NCI-H2107 treated with DMSO at 0.1 percent for 48 hours (cell line): ENCODE data around the gene LIM2.
"Not testable (repeated sequence)": the region's sequence is repeated elsewhere in the genome, so short reads cannot be mapped to it uniquely, and the experiment has no call there.

Experiments
- DNase-seq: peaks from one replicate; lab custom pipeline; 2025; ENCODE audit not compliant: unreplicated experiment; lab: John Stamatoyannopoulos, UW

LIM2 gene

DNA sequence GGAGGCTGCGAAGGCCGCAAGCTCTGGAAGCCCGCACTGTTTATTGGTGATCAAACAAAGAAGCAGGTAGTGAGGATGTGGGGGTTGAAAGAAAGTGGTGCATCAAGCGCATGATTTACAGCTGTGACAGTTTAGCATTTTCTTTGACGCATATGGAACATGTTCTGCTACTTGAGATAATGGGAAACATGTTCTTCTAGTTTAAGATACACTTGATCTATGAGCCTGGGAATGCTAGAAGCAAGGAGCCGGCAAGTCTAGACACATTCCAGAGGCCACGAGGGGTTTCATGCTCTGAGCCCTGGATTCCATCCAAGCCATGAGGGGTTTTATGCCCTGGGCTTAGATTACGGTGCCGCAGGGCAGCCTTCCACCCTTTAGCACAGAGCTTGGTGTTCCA is 9.7 kb upstream of the LIM2 start:
- DNase-seq: not testable (repeated sequence)

DNA sequence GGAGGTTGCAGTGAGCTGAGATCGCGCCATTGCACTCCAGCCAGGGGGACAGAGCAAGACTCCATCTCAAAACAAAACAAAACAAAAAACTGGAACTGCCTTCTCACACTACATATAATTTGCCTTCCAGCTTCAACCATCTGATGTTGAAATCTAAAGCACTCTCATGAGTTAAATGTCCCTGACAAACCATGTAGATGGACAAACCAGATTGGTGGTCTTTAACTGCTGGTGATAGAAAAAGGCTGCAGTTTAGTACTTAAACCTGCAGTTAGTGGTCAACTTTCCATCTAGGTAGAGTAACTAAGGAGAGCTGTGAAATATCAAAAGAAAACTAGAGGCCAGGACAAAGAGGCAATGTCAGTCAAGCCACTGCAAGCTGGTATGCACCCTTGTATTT is 8.4 kb upstream of the LIM2 start:
- DNase-seq: no peak

DNA sequence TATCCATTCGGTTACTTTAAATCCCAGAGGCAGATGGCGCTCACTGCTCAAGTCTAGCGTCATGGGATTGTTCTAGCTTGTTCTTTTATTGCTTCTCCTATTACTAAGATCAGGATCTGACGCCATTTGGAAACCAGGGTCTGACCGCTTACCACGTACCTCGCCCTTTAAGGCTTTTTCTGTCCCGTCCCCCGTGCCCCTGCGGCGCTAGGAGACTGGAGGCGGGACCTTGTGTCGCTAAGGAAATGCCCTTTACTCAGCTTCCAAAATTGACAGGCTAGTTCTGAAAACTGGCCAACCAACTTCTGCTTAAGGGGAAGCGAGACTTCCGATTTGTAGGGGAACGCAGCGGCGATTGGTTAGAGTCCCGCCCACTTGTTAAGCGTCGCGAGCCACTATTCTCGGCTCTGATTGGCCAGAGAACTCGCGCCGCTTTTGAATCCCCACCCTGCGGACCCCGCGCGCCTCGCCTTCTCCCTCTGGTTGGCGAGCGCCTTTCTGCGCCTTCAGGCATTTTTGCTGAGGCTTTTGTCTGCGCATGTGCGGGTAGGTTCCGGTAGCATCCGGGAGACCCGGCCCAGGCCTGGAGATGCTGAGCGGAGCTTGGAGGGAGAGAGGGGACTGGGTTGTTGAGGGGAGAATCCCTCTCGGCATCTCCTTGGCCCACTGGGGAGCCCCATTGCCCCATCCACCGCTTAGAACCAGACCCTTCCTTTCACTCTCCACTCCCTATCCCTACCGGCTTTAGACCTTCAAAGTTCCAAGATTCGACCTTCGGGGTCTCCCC is 6.5 kb upstream of the LIM2 start:
- DNase-seq: peak; percentile 70

DNA sequence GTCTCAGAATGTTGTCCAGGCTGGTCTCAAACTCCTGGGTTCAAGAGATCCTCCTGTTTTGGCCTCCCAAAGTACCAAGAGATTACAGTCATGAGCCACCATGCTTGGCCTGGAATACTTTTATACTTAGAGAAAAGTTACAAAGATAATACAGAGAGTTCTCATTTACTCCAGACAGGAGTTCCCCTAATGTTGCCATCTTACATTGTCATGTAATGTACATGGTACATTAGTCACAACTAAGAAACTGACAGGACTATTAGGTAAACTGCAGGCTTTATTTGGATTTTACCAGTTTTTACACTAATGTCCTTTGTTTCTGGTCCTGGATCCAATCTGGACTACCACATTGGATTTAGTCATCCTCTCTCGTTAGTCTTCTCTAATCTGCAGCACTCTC is 4.9 kb upstream of the LIM2 start:
- DNase-seq: no peak

DNA sequence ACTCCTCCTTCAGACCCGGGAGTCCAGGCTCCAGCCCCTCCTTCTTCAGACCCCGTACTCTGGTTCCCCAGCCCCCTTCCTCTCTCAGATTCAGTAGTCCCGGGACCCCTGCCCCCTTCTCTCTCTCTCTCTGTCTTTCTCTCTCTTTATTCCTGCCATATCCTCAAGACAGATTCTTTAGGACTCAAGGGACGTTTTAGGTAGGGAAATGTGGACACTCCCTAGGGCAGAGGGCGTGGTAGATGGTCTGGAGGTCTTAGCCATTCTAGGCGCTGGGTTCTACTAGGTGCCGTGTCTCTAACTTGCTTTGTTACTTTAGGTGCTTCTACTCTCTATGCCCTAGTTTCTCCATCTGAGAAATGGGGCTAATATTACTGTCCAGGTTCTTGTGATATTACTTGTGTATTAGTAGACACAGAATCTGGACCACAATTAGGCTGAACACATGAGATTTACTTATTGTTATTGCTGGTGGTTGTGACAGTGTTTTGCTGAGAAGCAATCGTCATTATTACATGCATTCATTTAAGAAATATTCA is 3.4 kb upstream of the LIM2 start:
- DNase-seq: no peak

DNA sequence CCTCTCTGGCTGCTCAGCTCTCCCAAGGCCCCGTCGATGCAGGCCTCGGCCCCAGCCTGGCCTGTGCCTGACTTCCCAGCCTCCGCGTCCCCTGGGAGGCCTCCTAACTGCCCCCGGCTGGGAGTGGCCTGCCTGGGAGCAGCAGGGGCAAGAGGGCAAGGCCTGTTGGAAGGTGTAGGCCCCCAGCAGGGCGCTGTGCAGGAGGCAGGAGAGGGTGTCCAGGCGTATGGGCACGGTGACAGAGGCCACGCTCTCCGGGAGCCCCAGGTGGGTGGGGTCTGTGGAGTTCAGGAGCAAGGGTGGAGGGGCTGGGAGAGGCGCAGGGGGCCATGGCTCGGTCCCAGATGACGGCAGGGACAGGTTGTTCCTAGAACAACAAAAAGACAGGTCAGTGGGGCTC is 1.4 kb upstream of the LIM2 start:
- DNase-seq: no peak

DNA sequence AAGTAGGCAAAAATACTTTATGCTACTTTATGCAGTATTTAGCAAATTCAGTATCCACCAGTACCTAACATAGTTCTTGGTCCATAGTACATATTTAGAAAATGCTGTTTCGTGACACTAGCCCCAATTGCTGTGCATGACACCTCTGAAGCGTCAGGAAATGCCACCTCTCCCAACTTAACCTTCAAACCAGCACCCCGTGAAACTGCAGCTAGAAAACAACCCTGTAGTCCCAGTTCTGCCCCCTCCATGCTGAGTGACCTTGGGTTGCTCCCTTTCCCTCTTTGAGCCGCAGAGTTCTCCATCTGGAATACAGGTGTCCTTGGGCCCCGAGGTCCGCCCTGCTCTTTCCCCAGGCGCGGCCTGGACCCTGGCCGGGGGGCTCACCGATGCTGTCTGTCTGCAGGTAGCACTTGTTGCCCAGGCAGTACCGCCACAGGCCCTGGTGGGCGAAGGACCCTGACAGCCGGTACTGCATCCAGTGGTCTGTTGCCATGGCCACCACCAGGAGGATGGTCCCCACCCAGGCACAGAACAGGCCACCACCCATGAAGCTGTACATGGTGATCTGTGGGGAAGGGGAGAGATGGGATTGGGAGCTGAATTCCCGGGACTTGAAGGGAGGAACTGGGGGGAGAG is 773 bp downstream of the LIM2 start:
- DNase-seq: no peak

DNA sequence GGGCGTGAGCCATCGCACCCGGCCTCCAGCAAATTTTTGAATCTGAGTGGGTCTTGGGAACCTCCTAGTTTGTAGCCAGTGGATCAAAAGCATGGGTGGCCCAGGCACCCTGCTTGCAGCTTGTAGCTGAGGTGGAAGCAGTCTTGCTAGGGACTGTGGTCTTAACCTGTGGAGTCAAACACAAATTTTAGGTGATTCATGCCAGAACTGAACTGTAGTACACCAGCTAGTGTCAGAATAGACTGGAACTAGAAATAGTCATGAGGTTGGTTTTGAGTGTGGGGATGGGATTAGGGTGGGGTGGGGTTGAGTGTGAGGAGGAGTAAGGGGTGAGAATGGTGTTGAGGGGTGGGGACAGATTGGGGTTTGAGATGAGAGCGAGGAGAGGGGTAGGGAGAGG is 5.8 kb downstream of the LIM2 start:
- DNase-seq: no peak

DNA sequence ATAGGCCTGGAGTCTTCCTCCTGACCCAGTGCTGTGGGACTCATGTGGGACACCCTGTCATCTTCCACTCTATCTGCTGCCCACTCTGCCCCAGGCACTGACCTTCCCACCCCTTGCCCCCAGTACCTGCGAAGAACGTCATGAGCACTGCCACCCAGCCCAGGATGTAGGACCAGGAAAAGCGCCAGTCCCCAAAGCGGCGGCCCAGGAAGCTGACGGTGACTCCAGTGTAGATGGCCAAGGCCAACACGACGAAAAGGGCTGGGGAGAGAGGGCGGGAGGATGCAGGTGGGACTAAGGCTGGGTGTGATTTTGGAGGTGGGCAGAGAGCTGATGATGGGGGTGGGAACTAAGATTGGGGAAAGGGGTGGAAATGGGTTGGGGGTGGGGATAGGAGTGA is 7.4 kb downstream of the LIM2 start:
- no peak for DNase-seq

DNA sequence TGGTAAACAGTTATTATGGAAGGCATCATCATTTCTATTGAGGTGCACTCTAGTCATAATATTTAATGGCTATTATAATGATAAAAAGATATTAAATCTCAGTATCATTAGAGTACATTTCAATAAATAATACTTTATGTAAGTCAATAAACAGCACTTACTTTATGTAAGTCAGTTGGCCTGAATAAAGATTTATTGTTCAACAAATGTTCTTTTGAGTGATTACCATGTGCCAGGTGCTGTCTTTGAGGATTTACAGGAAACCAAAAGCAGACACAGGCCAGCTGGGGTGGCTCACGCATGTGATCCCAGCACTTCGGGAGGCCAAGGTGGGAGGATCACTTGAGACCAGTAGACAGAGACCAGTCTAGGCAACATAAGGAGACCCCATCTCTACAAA is 10.4 kb downstream of the LIM2 start:
- DNase-seq: no peak

DNA sequence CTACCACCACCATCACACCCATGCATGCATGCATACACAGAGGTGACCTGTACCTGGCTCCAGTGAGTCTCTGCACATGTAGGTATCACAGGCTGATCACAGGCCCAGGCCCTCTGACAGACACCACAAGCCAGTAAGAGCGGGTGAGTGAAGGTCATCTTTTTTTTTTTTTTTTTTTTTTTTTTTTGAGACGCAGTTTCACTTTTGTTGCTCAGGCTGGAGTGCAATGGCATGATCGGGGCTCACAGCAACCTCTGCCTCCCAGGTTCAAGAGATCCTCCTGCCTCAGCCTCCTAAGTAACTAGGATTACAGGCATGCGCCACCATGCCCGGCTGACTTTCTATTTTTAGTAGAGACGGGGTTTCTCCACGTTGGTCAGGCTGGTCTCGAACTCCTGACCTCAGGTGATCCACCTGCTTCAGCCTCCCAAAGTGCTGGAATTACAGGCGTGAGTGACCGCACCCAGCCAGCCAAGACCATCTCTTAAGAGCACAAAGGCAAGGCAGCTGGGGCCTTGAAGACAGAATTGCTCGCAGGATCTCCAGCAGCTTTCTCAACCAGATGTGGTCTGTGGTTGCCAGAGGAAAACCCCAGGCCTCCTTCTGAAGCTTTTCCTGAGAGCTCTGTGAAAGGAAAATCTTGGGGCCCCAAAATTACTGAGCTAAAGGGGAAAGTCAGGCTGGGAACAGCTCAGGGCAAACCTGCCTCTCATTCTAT is 12.1 kb downstream of the LIM2 start:
- no peak for DNase-seq

DNA sequence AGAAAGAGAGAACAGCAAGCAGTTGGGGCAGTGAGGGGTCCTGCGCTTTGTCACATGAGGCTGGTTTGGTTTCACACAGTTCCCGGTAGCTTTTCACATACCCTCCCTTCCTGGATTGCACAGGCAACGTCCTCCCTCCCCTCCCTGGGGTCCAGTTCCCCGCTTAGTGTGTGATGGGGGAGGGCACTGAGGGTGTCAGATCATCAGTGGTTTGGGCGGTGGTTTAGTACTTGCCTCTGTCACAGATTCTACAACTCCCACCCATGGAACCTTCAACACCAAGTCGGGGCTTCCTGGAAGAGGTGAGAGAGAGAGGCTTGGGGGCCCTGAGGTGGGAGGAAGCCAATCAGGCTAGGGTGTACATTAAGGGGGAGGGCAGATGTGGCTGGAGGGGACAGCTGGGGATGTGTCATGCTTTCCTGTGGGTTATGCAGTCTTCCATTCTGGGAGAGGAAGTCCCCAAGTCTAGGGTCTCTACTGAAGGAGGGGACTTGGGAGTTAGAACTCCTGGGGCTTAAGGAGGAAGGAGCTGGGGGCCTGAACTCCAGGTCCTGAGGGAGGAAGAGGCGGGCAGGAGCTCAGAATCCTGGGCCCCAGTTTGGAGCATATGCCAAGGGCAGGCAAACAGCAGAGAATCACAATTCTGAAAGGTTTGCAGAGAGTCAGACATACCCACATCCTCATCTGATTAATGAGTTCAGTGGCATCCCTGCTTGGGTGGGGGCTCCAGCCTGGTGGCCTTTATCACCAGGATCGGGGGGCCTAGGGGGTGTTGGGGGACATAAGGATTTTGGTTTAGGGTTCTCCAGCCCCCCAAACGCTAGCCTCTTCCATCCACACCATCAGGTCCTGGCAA is 14.9 kb downstream of the LIM2 start, which contains the start of gene NKG7:
Gene NKG7, minus strand, starts transcription at position 6 of the 856 bp plus-strand sequence. CDS start 119 bp downstream, outside the sequence.
- DNase-seq: no peak

DNA sequence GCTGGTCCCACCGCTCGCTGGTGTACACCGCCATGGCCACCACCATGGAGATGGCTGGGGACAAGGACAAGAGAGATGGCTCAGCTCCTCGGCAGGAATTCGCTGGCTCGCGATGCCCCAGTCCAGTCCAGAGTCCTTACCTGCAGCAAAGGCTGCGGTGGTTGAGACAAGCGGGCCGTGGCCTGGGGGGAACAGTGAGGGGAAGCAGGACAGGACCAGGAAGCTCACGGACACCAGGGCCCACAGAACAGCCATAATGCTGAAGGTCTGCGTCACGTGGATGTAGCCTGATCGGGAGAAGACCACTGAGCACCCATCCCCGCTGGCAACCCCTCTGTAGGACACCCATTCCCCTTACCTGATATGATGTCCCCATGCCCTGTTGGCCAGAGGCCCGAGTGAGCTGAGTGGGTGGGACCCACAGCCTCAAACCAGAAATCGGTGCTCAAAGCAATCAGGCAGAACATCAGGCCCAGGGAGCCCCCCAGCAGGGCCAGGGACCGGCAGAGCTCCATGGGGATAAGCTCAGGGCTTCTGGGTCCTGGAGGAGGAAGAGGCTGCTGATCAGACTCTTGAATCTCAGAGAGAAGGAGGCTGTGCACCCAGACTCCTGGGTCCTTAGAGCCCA is 15.6 kb downstream of the LIM2 start:
- no peak for DNase-seq

DNA sequence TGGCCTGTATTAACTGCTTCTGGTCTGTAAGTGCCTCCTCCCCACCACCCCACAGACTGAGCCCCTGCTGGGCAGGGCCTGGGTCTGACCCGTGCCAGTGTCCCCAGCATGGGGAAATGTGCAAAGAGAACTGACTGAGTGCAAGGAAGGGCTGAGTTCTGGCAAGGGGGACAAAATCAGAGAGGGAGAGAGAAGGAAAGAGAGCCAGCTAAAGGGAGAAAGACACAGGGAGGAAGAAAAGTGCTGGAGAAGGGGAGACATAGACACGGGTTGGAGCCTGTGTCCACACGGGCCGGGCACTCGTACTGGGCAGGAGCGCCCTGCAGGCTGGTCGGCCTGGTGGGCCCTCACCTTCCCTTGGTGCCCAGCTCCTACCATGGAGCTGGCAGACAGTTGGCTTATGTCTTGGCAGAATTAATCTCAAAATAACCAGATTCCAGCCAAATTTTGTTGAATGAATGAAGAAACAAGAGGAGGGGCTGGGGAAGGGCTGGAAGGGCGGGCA is 16.5 kb downstream of the LIM2 start:
- no peak for DNase-seq

DNA sequence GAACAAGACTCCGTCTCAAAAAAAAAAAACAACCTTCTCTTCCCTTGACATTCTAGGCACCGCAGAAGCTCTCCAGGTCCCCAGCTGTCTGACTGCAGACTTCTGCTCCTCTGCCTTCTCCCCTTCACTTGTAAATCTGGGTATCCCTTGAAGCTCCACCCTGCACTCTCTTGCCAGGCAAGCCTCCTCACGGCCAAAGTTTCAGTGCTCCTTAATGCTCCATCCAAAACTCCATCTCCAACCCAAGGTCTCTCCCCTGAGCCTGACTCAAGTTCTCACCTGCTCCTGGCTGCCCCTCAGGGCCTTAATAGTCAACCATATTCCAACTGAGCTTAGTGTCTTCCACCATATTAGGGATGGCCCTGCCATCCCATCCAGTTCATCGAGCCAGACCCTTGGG is 17.5 kb downstream of the LIM2 start:
- no peak for DNase-seq

DNA sequence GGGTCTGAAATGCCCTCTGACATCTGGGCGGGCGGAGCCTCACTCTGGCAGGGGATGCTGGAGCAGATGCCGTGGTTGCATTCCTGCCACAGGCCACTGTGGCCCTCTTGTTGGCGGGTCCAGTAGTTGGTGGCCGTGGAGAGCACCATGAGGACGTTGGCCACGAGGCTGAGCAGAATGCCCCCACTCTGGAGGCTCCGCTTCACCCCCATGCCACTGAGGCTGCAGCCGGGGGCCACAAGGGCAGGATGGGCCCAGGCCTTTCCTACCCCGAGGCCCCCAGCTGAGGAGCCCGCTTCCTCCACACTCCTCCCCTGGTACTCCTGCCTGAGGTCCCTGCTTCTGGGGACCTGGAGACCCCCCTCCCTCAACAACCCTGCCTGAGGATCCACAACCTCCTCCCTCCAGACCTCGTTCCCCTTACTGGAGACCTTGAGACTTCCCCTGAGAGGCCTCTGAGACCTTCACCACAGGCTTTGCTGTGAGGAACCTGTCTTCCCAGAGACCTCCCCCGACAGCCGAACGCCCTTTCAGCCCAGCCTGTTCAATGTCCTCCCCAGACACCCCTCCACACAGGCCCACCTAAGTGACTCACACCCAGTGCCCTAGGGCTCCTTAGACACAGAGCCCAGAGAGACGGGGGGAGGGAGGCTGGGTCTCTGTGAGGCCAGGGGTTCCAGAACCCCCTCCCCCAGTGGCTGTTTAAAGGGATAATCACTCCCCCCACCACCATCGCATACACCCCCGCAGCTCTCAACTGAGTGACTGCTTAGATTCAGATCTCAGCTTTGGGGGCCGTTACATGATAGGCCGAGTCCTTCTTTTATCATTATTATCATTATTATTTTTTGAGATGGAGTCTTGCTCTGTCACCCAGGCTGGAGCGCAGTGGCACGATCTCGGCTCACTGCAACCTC is 19.1 kb downstream of the LIM2 start, which contains the start of gene CLDND2:
Gene CLDND2, minus strand, starts transcription at position 638 of the 917 bp plus-strand sequence. Its CDS starts 426 bp downstream, at position 212.
- no peak for DNase-seq

DNA sequence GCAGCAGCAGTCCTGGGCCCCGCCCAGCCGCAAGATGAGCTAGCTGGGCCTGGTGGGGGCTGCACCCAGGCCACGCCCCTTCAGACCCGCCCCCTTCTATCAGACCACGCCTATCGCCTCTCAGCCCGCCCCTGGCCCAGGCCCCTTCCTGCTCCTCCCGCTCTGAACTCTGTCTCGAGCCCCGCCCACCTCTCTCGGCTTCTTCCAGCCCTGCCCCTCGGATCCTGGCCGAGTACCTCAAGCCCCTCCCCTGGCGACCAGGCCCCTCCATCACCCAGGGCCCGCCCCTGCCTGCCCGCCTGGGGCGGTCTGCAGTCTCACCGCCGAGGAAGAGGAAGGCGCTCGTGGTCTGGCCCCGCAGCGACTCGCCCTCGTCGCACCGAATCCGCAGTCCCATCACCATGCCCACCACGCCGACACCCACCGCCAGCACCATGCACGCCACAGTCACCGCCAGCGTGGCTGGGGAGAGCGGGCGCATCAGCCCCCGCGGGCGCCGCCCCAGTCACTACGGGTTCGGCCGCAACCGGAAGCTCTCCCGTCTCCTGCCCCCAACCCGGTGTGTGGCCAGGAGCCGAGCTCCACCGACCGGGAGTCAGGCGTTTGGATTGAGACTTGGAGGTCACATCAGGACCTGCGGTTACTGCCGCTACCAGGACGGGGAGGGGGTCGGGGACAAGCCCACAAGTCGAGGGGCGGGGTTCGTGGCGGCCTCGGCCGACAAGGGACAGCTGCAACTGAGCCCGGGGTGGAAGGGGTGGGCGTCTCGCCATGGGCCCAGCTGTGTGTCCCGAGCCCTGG is 20.0 kb downstream of the LIM2 start:
- DNase-seq: peak; percentile 92

DNA sequence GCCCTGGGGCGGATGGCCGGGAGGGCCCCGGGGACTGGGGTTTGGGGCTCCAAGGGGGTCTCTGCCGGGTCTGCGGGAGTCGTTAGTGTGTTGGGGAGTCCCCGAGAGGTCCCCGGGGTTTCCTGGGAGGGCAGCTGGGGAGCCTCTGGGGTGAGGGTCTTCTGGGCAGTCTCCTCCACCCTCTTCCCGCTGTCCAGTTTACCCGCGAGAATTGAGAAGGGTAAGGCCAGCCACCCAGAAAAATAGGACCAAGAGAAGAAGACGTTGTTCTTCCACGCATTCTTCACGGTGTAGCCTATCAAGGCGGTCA is 20.6 kb downstream of the LIM2 start:
- no peak for DNase-seq
